ENCODE measurements around the gene PRSS57.

Gene PRSS57

GRCh38 chr19:694481-695351 lies 536 bp downstream of the PRSS57 start:
- no peak for DNase-seq (ENCODE audit: low spot score)

DNA sequence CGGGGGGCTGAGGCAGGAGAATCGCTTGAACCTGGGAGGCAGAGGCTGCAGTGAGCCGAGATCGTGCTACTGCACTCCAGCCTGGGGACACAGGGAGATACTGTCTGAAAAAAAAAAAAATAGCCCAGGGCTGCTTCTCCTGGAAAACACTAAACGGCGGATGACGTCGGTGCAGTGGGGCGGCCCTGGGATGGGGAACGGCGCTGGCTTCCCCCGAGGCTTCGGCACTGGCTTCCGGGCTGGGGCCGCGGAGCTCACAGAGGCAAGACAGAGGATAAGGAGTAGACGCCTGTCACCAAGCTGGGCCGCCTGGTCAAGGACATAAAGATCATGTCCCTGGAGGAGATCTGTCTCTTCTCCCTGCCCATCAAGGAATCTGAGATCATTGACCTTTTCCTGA lies 5.0 kb downstream of the PRSS57 start:
- no peak for DNase-seq (ENCODE audit: low spot score)

- no peak for DNase-seq (ENCODE audit: low spot score)
Measured at GRCh38 chr19:688992-689391, 6.3 kb downstream of the PRSS57 start.

DNA sequence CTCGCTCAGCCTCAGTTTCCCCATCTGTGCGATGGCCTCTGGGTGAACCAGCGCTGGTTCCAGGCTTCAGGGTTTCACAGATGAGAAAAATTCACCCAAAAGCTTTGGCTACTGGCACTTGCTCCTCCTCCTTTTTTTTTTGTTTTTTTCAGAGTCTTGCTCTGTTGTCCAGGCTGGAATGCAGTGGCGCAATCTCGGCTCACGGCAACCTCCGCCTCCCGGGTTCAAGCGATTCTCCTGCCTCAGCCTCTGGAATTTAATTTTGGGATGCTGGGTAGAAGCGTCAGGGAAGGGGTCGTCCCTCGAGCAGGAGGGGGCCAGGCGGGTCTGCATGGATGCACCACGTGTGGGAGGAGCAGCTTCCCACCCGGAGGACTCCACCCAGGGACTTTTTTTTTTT lies 7.0 kb downstream of the PRSS57 start:
- peak; percentile 55 for DNase-seq (ENCODE audit: low spot score)

GRCh38 chr19:687569-688166 lies 7.6 kb downstream of the PRSS57 start:
- no peak for DNase-seq (ENCODE audit: low spot score)

DNA sequence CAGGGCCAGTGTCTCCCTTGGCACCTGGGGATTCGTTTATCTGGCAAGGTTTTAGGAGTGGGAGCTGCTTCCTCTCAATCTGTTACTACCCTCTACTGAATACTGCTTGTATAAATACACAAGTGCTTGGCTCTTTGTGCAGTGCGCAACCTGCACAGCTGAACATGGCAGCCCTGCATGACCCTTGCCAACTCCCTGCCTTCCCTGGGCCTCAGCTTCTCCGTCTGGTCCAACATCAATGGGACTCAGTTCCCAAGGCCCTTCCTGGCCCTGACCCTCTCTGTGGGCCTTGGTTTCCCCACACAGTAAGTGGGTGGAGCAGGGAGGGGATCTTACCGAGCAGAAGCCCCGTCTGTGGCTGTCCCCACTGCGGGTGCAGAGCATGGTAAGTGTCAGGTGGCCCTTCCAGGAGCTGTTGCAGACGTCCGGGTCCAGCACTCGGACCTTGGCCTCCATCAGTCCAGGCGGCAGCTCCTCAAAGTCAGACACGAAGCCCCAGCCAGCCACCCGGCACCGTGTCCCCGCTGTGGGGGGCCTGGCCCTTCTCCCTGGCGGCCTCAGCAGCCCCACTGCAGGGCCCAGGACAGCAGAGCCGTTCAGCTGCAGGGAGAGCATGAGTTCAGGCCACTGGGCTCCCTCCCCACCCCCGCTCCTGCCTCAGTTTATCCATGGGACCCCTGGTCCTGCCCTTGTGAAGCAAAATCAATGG lies 8.5 kb downstream of the PRSS57 start:
- no peak for DNase-seq (ENCODE audit: low spot score)

DNA sequence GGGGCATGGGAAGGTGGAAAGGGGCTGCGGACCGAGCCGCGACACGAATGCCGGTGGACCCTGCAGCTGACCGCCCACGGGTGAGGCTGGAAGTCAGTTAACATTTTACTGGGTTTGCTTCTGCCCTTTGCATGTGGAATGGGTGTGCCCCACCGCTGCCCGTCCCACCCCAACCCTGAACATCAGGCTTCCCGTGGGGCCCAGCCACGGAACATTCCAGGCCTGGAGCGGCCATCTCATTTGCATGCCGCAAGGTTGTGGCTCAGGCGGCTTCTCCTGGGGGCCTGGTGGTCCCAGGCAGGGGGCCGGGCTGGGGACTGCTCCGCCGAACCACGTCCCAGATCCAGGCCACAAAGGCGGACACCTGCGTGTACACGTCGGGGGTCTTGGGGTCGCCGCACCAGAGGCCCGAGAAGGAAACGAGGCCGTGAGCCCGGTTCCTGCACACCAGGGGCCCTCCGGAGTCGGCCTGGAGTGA lies 9.8 kb downstream of the PRSS57 start:
- no peak for DNase-seq (ENCODE audit: low spot score)

DNA sequence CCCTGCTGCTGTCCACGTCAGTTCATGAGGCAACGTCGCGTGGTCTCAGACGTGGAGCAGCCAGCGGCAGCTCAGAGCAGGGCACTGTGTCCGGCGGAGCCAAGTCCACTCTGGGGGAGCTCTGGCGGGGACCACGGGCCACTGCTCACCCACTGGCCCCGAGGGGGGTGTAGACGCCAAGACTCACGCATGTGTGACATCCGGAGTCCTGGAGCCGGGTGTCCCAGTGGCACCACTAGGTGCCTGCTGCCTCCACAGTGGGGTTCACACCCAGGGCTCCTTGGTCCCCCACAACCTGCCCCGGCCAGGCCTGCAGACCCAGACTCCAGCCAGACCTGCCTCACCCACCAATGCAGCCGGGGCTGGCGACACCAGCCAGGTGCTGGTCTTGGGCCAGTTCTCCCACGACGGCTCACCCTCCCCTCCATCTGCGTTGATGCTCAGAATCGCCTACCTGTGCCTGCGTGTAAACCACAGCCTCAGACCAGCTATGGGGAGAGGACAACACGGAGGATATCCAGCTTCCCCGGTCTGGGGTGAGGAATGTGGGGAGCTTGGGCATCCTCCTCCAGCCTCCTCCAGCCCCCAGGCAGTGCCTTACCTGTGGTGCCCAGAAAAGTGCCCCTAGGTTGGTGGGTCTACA lies 12.5 kb downstream of the PRSS57 start:
- no peak for DNase-seq (ENCODE audit: low spot score)

DNA sequence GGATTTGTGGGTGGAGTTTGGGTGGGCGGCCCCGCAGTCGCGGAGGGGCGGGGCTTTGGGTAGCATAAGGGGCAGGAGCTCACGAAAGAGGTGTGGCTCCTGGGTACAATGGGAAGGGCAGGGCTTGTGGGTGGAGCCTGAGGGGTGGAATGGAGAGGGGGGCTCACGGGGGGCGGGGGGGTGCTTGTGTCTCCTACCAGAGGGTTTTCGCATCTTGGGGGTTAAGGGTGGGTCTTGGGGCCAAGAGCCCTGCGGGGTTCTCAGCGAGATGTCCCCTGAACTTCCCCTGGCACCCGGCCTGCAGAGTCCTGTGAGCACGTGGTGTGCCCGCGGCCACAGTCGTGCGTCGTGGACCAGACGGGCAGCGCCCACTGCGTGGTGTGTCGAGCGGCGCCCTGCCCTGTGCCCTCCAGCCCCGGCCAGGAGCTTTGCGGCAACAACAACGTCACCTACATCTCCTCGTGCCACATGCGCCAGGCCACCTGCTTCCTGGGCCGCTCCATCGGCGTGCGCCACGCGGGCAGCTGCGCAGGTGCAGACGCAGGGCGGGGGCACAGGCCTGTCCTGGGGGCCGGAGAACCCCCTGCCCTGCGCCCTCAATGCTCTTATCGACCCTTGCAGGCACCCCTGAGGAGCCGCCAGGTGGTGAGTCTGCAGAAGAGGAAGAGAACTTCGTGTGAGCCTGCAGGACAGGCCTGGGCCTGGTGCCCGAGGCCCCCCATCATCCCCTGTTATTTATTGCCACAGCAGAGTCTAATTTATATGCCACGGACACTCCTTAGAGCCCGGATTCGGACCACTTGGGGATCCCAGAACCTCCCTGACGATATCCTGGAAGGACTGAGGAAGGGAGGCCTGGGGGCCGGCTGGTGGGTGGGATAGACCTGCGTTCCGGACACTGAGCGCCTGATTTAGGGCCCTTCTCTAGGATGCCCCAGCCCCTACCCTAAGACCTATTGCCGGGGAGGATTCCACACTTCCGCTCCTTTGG lies 13.9 kb downstream of the PRSS57 start:
- no peak for DNase-seq (ENCODE audit: low spot score)

DNA sequence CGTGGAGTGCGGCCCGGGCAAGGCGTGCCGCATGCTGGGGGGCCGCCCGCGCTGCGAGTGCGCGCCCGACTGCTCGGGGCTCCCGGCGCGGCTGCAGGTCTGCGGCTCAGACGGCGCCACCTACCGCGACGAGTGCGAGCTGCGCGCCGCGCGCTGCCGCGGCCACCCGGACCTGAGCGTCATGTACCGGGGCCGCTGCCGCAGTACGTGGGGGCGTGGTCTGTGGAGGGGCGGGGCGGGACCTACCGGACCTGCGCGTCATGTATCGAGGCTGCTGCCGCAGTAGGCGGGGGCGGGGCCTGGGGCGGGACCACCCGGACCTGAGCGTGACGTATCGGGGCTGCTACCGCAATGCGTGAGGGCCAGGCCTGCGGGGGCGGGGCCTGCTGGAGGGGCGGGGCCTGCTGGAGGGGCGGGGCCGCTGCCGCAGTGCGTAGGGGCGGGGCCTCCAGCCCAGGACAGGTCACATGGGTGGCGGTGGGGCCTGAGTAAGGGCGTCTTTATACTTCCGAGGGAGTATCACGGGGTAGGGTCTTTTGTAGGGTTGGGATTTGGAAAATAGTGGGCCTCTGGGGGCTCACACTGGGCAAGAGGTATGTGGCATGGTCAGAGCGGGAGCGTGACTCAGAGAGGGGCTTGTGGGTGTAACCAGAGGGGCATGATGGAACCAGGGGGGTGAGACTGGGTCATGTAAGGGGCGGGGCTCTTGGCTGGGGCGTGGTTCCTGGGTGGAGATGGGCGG lies 14.8 kb downstream of the PRSS57 start:
- peak; percentile 98 for DNase-seq (ENCODE audit: low spot score)

DNA sequence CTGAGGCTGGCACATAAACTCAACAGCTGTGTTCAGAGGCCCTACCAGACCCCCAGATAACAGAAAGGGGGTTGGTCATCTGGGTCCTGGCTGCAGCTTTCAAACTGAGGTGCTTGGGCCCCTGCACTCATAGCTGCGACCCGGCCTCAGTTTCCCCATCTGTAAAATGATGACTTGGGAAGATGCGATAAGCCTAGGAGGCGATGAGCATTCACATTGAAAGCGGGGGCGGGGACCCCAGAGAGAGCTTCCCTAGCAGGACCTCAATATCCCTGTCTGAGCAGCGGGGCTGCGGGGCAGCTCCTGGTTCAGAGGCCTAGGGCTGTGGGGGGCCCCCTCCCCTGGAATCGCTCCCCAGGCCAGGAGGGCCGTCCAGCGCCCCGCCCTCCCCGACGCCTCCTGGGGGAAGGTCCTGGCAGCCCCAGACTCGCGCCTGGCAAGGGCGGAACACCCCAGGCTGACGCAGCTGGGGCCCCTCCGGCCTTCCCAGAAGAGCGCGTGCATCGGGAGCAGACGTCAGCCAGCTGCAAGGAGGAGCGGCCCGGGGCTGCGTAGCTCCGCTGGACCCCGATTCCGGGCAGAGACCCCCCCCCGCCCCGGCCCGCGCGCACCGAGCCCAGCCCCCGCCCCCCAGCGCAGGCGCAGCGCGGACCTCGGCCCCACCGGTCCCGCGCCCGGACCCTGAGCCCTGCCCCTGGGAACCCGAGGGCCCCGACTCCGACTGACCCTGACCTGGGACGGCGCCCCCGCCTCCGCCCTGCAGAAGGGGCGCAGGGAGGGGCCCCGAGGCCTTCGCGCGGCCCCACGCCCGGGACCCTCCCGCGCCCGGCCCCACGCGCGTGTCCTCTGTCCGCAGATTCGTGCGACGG lies 15.6 kb downstream of the PRSS57 start:
- DNase-seq (ENCODE audit: low spot score), result peak; percentile 75

- DNase-seq (ENCODE audit: low spot score), result no peak
Measured at GRCh38 chr19:678791-679388, 16.4 kb downstream of the PRSS57 start.

GRCh38 chr19:677601-678436 lies 17.4 kb downstream of the PRSS57 start:
- DNase-seq (ENCODE audit: low spot score), result no peak

GRCh38 chr19:677201-677600 lies 18.1 kb downstream of the PRSS57 start:
- DNase-seq (ENCODE audit: low spot score), result peak; percentile 93

DNA sequence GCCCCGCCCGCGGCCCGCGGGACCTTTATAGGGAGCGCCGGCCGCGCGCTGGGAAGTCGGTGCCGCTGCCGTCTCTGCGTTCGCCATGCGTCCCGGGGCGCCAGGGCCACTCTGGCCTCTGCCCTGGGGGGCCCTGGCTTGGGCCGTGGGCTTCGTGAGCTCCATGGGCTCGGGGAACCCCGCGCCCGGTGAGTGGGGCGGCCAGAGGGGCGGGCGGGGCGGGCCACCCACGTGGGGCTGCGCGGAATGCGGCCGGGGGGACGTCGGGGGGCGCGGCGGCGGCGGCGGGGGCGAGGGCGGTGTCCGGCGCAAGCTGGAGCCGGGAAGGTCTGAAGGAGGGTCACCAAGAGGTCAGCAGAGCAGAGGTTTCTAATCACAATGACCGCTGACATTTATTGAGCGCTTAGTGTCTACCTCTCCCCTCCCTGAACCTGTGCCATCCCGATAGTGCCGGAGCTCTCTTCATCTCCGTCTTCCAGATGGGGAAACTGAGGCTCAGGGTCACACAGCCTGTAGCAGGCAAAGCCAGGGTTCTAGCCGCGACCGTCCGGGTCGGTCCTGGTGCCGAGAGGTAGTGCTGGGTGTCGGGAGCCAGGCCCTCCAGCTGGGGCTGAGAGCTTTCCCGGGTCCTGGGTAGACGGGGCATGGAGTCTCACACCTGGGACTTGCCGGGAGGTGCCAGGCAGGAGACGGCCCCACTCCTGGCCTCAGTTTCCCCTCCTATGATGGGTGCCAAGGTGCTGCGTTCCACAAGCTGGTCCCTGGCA lies 18.7 kb downstream of the PRSS57 start, which contains the start of gene FSTL3:
Gene FSTL3, plus strand, starts transcription at position 54 of the 767 bp plus-strand sequence. Its CDS starts 32 bp downstream, at position 86.
- DNase-seq (ENCODE audit: low spot score), result peak; percentile 52

DNA sequence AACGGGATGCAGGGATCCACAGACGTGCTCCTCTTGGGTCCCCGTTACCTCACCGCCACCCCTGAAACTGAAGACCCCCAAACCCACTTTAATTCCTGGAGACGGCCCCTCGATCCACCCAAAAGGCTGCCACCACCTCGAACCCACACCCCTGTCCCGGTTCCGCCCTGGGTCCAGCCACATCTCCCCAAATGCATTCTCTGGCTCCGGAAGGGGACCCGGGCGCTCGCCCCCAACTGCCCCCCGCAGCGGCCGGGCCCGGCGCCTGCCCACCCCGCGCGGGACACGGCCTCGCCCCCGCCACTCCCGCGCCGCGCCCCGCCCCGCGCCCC lies 19.3 kb downstream of the PRSS57 start:
- no peak for DNase-seq (ENCODE audit: low spot score)
